Coronary artery (tissue), 2 donors: ENCODE data around the gene DTNB.

Experiments
- DNase-seq: peaks from one replicate; pipeline ENCODE4 v3.0.0-alpha.2; 2017; ENCODE audit warnings: low spot score
- H3K27ac ChIP-seq, 2 donors: fragments of 200-600 bp; sonication (generic); one replicate each; pipeline ENCODE4 v1.5.1; 2016 to 2019
- H3K4me3 ChIP-seq: fragments of 200-600 bp; sonication (generic); 2 replicates; pipeline ENCODE4 v1.5.1; 2016; ENCODE audit warnings: mild to moderate bottlenecking, moderate library complexity
- CTCF ChIP-seq: fragments of 200-600 bp; sonication (generic); IDR thresholded peaks from one replicate; pipeline ENCODE4 v1.5.1; 2019; ENCODE audit warnings: antibody characterized with exemption

The DTNB gene

DNA sequence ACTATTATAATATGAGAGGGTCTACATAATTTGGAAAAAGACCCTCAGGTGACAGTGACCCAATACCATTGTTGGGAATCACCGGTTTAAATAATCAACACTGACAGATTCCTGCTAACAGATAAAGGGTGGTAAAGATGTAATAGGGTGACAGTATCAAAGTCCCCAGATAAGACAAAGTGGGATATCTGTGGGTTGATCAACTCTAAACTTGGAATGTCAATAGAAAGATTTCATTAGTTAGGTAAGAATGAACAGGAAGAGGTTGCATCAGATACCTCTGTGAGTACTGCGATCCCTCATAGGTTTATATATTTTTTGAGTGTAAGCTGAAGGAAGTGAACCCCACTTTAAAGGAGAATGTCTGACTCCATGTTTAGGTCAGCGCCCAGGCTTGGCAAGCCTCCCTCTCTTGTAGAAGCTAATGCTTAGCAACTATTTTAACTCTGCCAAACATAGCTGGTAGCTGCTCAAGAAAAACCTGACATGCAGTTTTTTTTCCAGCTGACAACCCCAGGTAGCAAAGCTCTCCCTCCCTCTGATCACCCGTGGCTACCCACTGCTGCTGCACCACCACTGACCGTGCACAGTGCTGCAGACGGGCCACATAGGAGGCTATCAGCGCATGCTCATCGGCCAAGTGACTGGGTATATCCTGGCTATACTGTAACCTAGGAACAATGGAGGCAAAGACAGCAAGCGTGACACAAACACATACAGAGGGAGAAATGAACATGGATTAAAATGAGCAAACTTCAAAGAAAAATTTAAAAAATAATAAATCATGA lies 218.4 kb downstream of the DTNB start:
- Histone ChIP-seq H3K27ac (no peak overlapping the region), H3K4me3 (no peak overlapping the region)
- no peak for TF ChIP-seq CTCF
- no peak for DNase-seq

- Histone ChIP-seq H3K27ac (no peak overlapping the region), H3K4me3 (no peak overlapping the region)
- no peak for TF ChIP-seq CTCF
- no peak for DNase-seq
Observed at GRCh38 chr2:25453199-25453905, 220.0 kb downstream of the DTNB start.

DNA sequence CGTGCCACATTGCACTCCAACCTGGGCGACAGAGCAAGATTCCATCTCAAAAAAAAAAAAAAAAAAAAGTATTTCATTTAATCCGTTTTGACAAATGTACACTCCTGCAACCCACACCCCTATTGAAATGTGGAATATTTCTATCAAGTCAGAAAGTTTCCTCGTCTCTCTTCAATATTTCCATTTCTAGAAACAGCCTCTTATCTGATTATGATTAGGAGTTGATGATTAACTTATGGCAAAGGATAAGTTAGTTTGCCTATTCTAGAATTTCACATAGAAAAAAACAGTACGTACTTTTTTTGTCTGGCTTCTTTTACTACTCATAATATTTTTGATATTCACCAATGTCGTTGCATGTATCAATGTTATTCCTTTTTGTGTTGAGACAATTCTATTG lies 224.6 kb downstream of the DTNB start:
- Histone ChIP-seq H3K4me3 (no peak overlapping the region), H3K27ac (no peak overlapping the region)
- no peak for DNase-seq
- TF ChIP-seq CTCF = no peak

DNA sequence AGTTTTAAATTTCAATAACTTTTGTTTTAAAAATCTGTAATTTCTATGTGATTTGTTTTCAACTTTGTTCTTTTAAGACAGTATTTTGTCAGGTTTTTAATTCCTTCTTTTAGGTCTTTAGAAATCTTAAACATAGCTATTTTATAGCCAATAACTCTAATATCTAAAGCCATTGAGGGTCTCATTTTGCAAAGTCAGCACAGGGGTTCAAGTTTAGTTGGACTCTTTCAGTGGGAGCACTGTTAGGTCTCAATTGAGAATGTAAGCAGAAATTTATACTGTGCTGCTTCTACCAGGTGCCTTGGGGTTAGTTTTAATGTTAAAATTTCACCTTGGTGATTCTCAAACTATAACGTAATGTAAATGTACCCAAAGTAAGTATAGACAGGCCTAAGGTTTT lies 226.4 kb downstream of the DTNB start:
- Histone ChIP-seq H3K4me3 (no peak overlapping the region), H3K27ac (no peak overlapping the region)
- TF ChIP-seq CTCF = no peak
- DNase-seq = no peak

- no peak overlapping the region for H3K4me3 ChIP-seq
- DNase-seq = no peak
- H3K27ac ChIP-seq = no peak overlapping the region
- TF ChIP-seq CTCF = no peak
Observed at GRCh38 chr2:25446122-25446521, 227.3 kb downstream of the DTNB start.

GRCh38 chr2:25445464-25445863 lies 227.9 kb downstream of the DTNB start:
- no peak for DNase-seq
- TF ChIP-seq CTCF = no peak
- no peak overlapping the region for H3K27ac ChIP-seq
- no peak overlapping the region for H3K4me3 ChIP-seq
